ENCODE measurements around the gene CPSF6.

- no peak for TF ChIP-seq SIN3A (IDR thresholded peaks at IDR 0.05; ENCODE audit: borderline replicate concordance, insufficient read depth, low read length)
- TF ChIP-seq POLR2AphosphoS5 (IDR thresholded peaks at IDR 0.05; ENCODE audit: low read depth, low read length) = no peak
- TF ChIP-seq TAF1 (IDR thresholded peaks at IDR 0.05; ENCODE audit: borderline replicate concordance, insufficient read depth, low read length) = no peak
- no peak for TF ChIP-seq REST (IDR thresholded peaks at IDR 0.05; ENCODE audit: insufficient read depth in 1 of 2, low read depth in 2 of 2, low read length in 2 of 2)
- TF ChIP-seq FOXP2 (optimal IDR thresholded peaks at IDR 0.05; ENCODE audit: borderline replicate concordance, extremely low read depth, extremely low read length, insufficient read depth) = no peak
Measured at GRCh38 chr12:69252033-69252432, 12.7 kb downstream of the CPSF6 start.
